ENCODE measurements around the gene TRAPPC3. TPM values are rescaled to one million over a fixed set of nuclear protein-coding genes. Genes with fewer than 3 reads are reported as not detected.

The TRAPPC3 gene
- total RNA-seq, 1 experiment from 2014 or later, result 119 TPM

- CTCF ChIA-PET, result interaction anchor here (0.6 kb wide), 1 partner anchor 186 kb away, joined by 3 read pairs; no protein-coding TSS in a partner anchor
- no peaks in the 10 kb centered on the region for H4K20me1 ChIP-seq (ENCODE audit: low read length)
- BruUV-seq (replicated peaks), result no TSS peak
These were observed 30.7 kb downstream of the TRAPPC3 start for GRCh38 chr1:36118447-36119204.

GRCh38 chr1:36116901-36117300 lies 32.4 kb downstream of the TRAPPC3 start:
- DNase-seq (no peak), ATAC-seq (no peak)
- no TSS peak for BruUV-seq (replicated peaks)
- no peaks in the 10 kb centered on the region for H3K4me1 ChIP-seq (ENCODE audit: insufficient read depth, low read length)
- H3K27me3 ChIP-seq (ENCODE audit: low read length), result no peaks in the 10 kb centered on the region
- H3K9me3 ChIP-seq (ENCODE audit: low read length), result no peaks in the 10 kb centered on the region
- CTCF ChIA-PET, result no interaction called here
- H3K79me2 ChIP-seq (ENCODE audit: low read length), result no peaks in the 10 kb centered on the region
- no peaks in the 10 kb centered on the region for H3F3A ChIP-seq (ENCODE audit: low read length, unreplicated experiment)
- POLR2A ChIA-PET (ENCODE audit: unreplicated experiment), result no interaction called here
- H3K4me3 ChIP-seq (ENCODE audit: low read length), result no peak overlapping the region
- H3K4me2 ChIP-seq (ENCODE audit: low read length), result no peak overlapping the region
- H4K20me1 ChIP-seq (ENCODE audit: low read length), result no peaks in the 10 kb centered on the region
- intact Hi-C loops (cut with micrococcal nuclease), result no loop called here
- H3K36me3 ChIP-seq (ENCODE audit: low read depth, low read length), result no peaks in the 10 kb centered on the region
- H3K27ac ChIP-seq (ENCODE audit: low read length), result no peak overlapping the region
- H3K9ac ChIP-seq (ENCODE audit: low read length), result no peak overlapping the region
- TF ChIP-seq CTCF (conservative IDR thresholded peaks at IDR 0.05; ENCODE audit: low read depth, low read length) (no peak), EZH2 (IDR thresholded peaks at IDR 0.05; ENCODE audit: low read length, unreplicated experiment) (no peak), EZH2phosphoT487 (IDR thresholded peaks at IDR 0.05; ENCODE audit: borderline replicate concordance, low read length) (no peak)
- H3K9me2 ChIP-seq (replicated peaks; ENCODE audit: low read length), result no peaks in the 10 kb centered on the region
- H2AFZ ChIP-seq (ENCODE audit: low read length), result no peak overlapping the region

More at GRCh38 chr1:36118447-36119204, 30.7 kb downstream of the TRAPPC3 start:
- H3K27ac ChIP-seq (ENCODE audit: low read length), result no peak overlapping the region
- no peak overlapping the region for H3K4me3 ChIP-seq (ENCODE audit: low read length)
- H3K9ac ChIP-seq (ENCODE audit: low read length), result no peak overlapping the region
- ATAC-seq (no peak), DNase-seq (no peak)
- H3F3A ChIP-seq (ENCODE audit: low read length, unreplicated experiment), result no peaks in the 10 kb centered on the region
- POLR2A ChIA-PET (ENCODE audit: unreplicated experiment), result no interaction called here
- H3K79me2 ChIP-seq (ENCODE audit: low read length), result no peaks in the 10 kb centered on the region
- H3K9me2 ChIP-seq (replicated peaks; ENCODE audit: low read length), result no peaks in the 10 kb centered on the region
- H3K27me3 ChIP-seq (ENCODE audit: low read length), result no peaks in the 10 kb centered on the region
- no peaks in the 10 kb centered on the region for H3K9me3 ChIP-seq (ENCODE audit: low read length)
- no peaks in the 10 kb centered on the region for H3K4me1 ChIP-seq (ENCODE audit: insufficient read depth, low read length)
- no peak overlapping the region for H3K4me2 ChIP-seq (ENCODE audit: low read length)
- H3K36me3 ChIP-seq (ENCODE audit: low read depth, low read length), result no peaks in the 10 kb centered on the region
- H2AFZ ChIP-seq (ENCODE audit: low read length), result no peak overlapping the region
- TF ChIP-seq CTCF (conservative IDR thresholded peaks at IDR 0.05; ENCODE audit: low read depth, low read length) (no peak), EZH2phosphoT487 (IDR thresholded peaks at IDR 0.05; ENCODE audit: borderline replicate concordance, low read length) (no peak), EZH2 (IDR thresholded peaks at IDR 0.05; ENCODE audit: low read length, unreplicated experiment) (no peak)
- intact Hi-C loops (cut with micrococcal nuclease), result no loop called here

- TF ChIP-seq CTCF (conservative IDR thresholded peaks at IDR 0.05; ENCODE audit: low read depth, low read length) (no peak), EZH2 (IDR thresholded peaks at IDR 0.05; ENCODE audit: low read length, unreplicated experiment) (no peak), EZH2phosphoT487 (IDR thresholded peaks at IDR 0.05; ENCODE audit: borderline replicate concordance, low read length) (no peak)
- H3K4me1 ChIP-seq (ENCODE audit: insufficient read depth, low read length), result no peaks in the 10 kb centered on the region
- no peaks in the 10 kb centered on the region for H3F3A ChIP-seq (ENCODE audit: low read length, unreplicated experiment)
- no peak overlapping the region for H3K27ac ChIP-seq (ENCODE audit: low read length)
- POLR2A ChIA-PET (ENCODE audit: unreplicated experiment), result no interaction called here
- no peaks in the 10 kb centered on the region for H4K20me1 ChIP-seq (ENCODE audit: low read length)
- H3K36me3 ChIP-seq (ENCODE audit: low read depth, low read length), result no peaks in the 10 kb centered on the region
- H3K9ac ChIP-seq (ENCODE audit: low read length), result no peak overlapping the region
- no peaks in the 10 kb centered on the region for H3K9me3 ChIP-seq (ENCODE audit: low read length)
- H2AFZ ChIP-seq (ENCODE audit: low read length), result no peak overlapping the region
- ATAC-seq (no peak), DNase-seq (no peak)
- H3K4me3 ChIP-seq (ENCODE audit: low read length), result no peak overlapping the region
- H3K9me2 ChIP-seq (replicated peaks; ENCODE audit: low read length), result no peaks in the 10 kb centered on the region
- CTCF ChIA-PET, result no interaction called here
- intact Hi-C loops (cut with micrococcal nuclease), result no loop called here
- no peak overlapping the region for H3K4me2 ChIP-seq (ENCODE audit: low read length)
- no peaks in the 10 kb centered on the region for H3K27me3 ChIP-seq (ENCODE audit: low read length)
- no peaks in the 10 kb centered on the region for H3K79me2 ChIP-seq (ENCODE audit: low read length)
- no TSS peak for BruUV-seq (replicated peaks)
These were observed 33.4 kb downstream of the TRAPPC3 start for GRCh38 chr1:36115931-36116330.
